Prostate gland (tissue), 2 donors: Measurements from ENCODE around the gene BTD.

Experiments used
- CTCF ChIP-seq, 4 experiments: fragments of 200-600 bp in 2 of 4; fragments of 450-650 bp in 2 of 4; sonication (generic) in 2 of 4; IDR thresholded peaks; 1 replicate in 3 of 4; 2 replicates in 1 of 4; pipeline ENCODE4 v1.5.1; 2016 to 2019; ENCODE audit warnings: antibody characterized with exemption in 4 of 4, mild to moderate bottlenecking in 2 of 4, moderate library complexity in 2 of 4
- POLR2A ChIP-seq: fragments of 450-650 bp; IDR thresholded peaks from one replicate; pipeline ENCODE4 v1.6.1; 2016; ENCODE audit warnings: antibody characterized with exemption, mild to moderate bottlenecking
- POLR2AphosphoS5 ChIP-seq: sonication (generic); formaldehyde crosslinking; IDR thresholded peaks from one replicate; pipeline ENCODE4 v1.6.1; 2017; ENCODE audit warnings: antibody characterized with exemption

- peak; percentile 94 for TF ChIP-seq POLR2AphosphoS5
- TF ChIP-seq CTCF (IDR thresholded peaks at IDR 0.05), result peak in 3 of 4 experiments; percentile 23 to 58 (median 46)
- TF ChIP-seq POLR2A, result peak; percentile 65
Observed at GRCh38 chr3:15601399-15602145, at the start of gene BTD, which contains the start of gene HACL1.
